IMR-90 (cell line): ENCODE results near the gene KDM2B. TPM values are rescaled to one million over a fixed set of nuclear protein-coding genes. Genes with fewer than 3 reads are reported as not detected.

ENCODE experiments used
- ATAC-seq: fragments of 200-7000 bp; cut with Tn5 transposase; 2 replicates; pipeline ENCODE4 v1.9.1; 2020; ENCODE audit warnings: low read depth, mild to moderate bottlenecking, moderate library complexity
- BruUV-seq: library from RNA; stranded (reverse); fragments of 400-500 nt; replicated peaks from 2 replicates; lab custom pipeline; 2021; lab: Mats Ljungman, UMichigan
- CTCF ChIA-PET: fragments of 300-600 bp; formaldehyde crosslinking; extraction: SDS; loops from one replicate; lab custom pipeline; 2021; ENCODE audit warnings: antibody characterized with exemption; lab: Yijun Ruan, JAX
- POLR2A ChIA-PET: fragments of 300-600 bp; sonication (Branson Sonifier 250); formaldehyde crosslinking; loops from one replicate; lab custom pipeline; 2022; ENCODE audit warnings: antibody characterized with exemption; ENCODE audit not compliant: unreplicated experiment; lab: Charles Lee
- DNase-seq: peaks from one replicate; pipeline ENCODE4 v3.0.0; 2013
- H2AFZ ChIP-seq: replicated peaks from 2 replicates; pipeline ENCODE3; 2013; ENCODE audit warnings: low read length, mild to moderate bottlenecking; ENCODE audit not compliant: poor library complexity
- H2AK5ac ChIP-seq: 2 replicates; pipeline ENCODE4 v1.6.1; 2013; ENCODE audit warnings: low read depth, low read length, inconsistent platforms
- H2AK9ac ChIP-seq: replicated peaks from 2 replicates; pipeline ENCODE3; 2013; ENCODE audit warnings: mild to moderate bottlenecking, low read depth, low read length, moderate library complexity; ENCODE audit not compliant: poor library complexity
- H2BK120ac ChIP-seq: 2 replicates; pipeline ENCODE4 v1.6.1; 2013; ENCODE audit warnings: low read depth, low read length, inconsistent platforms
- H2BK15ac ChIP-seq: 3 replicates; pipeline ENCODE4 v1.6.1; 2013; ENCODE audit warnings: low read depth, low read length, inconsistent platforms
- H2BK20ac ChIP-seq: 2 replicates; pipeline ENCODE4 v1.6.1; 2013; ENCODE audit warnings: low read depth, mild to moderate bottlenecking, inconsistent platforms, low read length, moderate library complexity
- H2BK5ac ChIP-seq: 2 replicates; pipeline ENCODE4 v1.6.1; 2013; ENCODE audit warnings: mild to moderate bottlenecking, low read depth, low read length, inconsistent platforms; ENCODE audit not compliant: poor library complexity, severe bottlenecking
- H3K14ac ChIP-seq: replicated peaks from 2 replicates; pipeline ENCODE4 v1.6.1; 2013; ENCODE audit warnings: low read depth, low read length, inconsistent platforms
- H3K18ac ChIP-seq: 2 replicates; pipeline ENCODE4 v1.6.1; 2013; ENCODE audit warnings: low read depth, low read length, control low read depth
- H3K23ac ChIP-seq: 2 replicates; pipeline ENCODE4 v1.6.1; 2013; ENCODE audit warnings: low read depth, low read length, inconsistent platforms
- H3K27ac ChIP-seq: 2 replicates; pipeline ENCODE4 v1.5.1; 2013; ENCODE audit warnings: mild to moderate bottlenecking, control low read depth, low read length; ENCODE audit not compliant: insufficient read depth
- H3K27me3 ChIP-seq: 2 replicates; pipeline ENCODE4 v1.6.1; 2013; ENCODE audit warnings: low read length; ENCODE audit not compliant: control insufficient read depth, insufficient read depth
- H3K36me3 ChIP-seq: 2 replicates; pipeline ENCODE4 v1.6.1; 2013; ENCODE audit warnings: low read length, mixed read lengths; ENCODE audit not compliant: control insufficient read depth, insufficient read depth
- H3K4ac ChIP-seq: 2 replicates; pipeline ENCODE4 v1.6.1; 2013; ENCODE audit warnings: low read depth, low read length, inconsistent platforms
- H3K4me1 ChIP-seq: 2 replicates; pipeline ENCODE4 v1.6.1; 2013; ENCODE audit warnings: low read length, mixed read lengths; ENCODE audit not compliant: control insufficient read depth, insufficient read depth
- H3K4me2 ChIP-seq: 2 replicates; pipeline ENCODE4 v1.6.1; 2013; ENCODE audit warnings: low read depth, mild to moderate bottlenecking, control low read depth, low read length, moderate library complexity
- H3K4me3 ChIP-seq: 2 replicates; pipeline ENCODE4 v1.5.1; 2013; ENCODE audit warnings: low read depth, mild to moderate bottlenecking, control low read depth, low read length, moderate library complexity; ENCODE audit not compliant: insufficient read depth
- H3K56ac ChIP-seq: 2 replicates; pipeline ENCODE4 v1.6.1; 2013; ENCODE audit warnings: low read length, inconsistent platforms; ENCODE audit not compliant: insufficient read depth; ENCODE audit errors: extremely low read depth
- H3K79me1 ChIP-seq, 2 experiments: 2 replicates each; pipeline ENCODE4 v1.6.1; 2013; ENCODE audit warnings: low read length in 2 of 2, inconsistent platforms in 1 of 2, low read depth in 1 of 2
- H3K9ac ChIP-seq: 2 replicates; pipeline ENCODE4 v1.6.1; 2013; ENCODE audit warnings: low read depth, low read length, control low read depth
- H3K9me1 ChIP-seq: 2 replicates; pipeline ENCODE4 v1.6.1; 2013; ENCODE audit warnings: low read length, inconsistent platforms; ENCODE audit not compliant: insufficient read depth
- H3K9me3 ChIP-seq: 2 replicates; pipeline ENCODE4 v1.6.1; 2013; ENCODE audit warnings: low read length; ENCODE audit not compliant: control insufficient read depth, insufficient read depth
- H4K20me1 ChIP-seq: 2 replicates; pipeline ENCODE4 v1.6.1; 2013; ENCODE audit warnings: low read length, inconsistent platforms; ENCODE audit not compliant: insufficient read depth
- H4K5ac ChIP-seq: 2 replicates; pipeline ENCODE4 v1.6.1; 2013; ENCODE audit warnings: mild to moderate bottlenecking, low read depth, low read length, control low read depth
- H4K8ac ChIP-seq, 2 experiments: 2 replicates each; pipeline ENCODE4 v1.6.1; 2013; ENCODE audit warnings: low read depth in 2 of 2, low read length in 2 of 2, control low read depth in 1 of 2, inconsistent platforms in 1 of 2
- H4K91ac ChIP-seq: 2 replicates; pipeline ENCODE4 v1.6.1; 2013; ENCODE audit warnings: low read depth, low read length, inconsistent platforms; ENCODE audit not compliant: insufficient read depth
- BHLHE40 ChIP-seq: fragments of 150-350 bp; IDR thresholded peaks from 2 replicates; pipeline ENCODE4 v1.6.1; 2016; ENCODE audit warnings: mild to moderate bottlenecking, low read depth, low read length
- CEBPB ChIP-seq: IDR thresholded peaks from 2 replicates; pipeline ENCODE4 v1.6.1; 2012; ENCODE audit warnings: low read depth, low read length, improper control_type of control experiment
- CHD1 ChIP-seq: IDR thresholded peaks from 2 replicates; pipeline ENCODE4 v1.6.1; 2012; ENCODE audit warnings: low read depth, low read length, improper control_type of control experiment
- CTCF ChIP-seq: conservative IDR thresholded peaks from 2 replicates; pipeline ENCODE4 v1.5.1; 2012; ENCODE audit warnings: mild to moderate bottlenecking, low read depth, low read length, improper control_type of control experiment
- FOS ChIP-seq: fragments of 150-350 bp; IDR thresholded peaks from 2 replicates; pipeline ENCODE4 v1.6.1; 2016; ENCODE audit warnings: low read depth, low read length
- MAFK ChIP-seq: IDR thresholded peaks from 2 replicates; pipeline ENCODE4 v1.6.1; 2012; ENCODE audit warnings: low read depth, low read length, improper control_type of control experiment
- MAZ ChIP-seq: IDR thresholded peaks from 2 replicates; pipeline ENCODE4 v1.6.1; 2012; ENCODE audit warnings: low read depth, mild to moderate bottlenecking, low read length, improper control_type of control experiment, moderate library complexity, borderline replicate concordance
- MXI1 ChIP-seq: IDR thresholded peaks from 2 replicates; pipeline ENCODE4 v1.6.1; 2012; ENCODE audit warnings: low read depth, mild to moderate bottlenecking, low read length, moderate library complexity, borderline replicate concordance
- NFE2L2 ChIP-seq: fragments of 150-350 bp; IDR thresholded peaks from 2 replicates; pipeline ENCODE4 v1.6.1; 2016; ENCODE audit warnings: low read depth, mild to moderate bottlenecking, low read length
- POLR2A ChIP-seq: IDR thresholded peaks from 2 replicates; pipeline ENCODE4 v1.6.1; 2012; ENCODE audit warnings: mild to moderate bottlenecking, low read depth, low read length
- RAD21 ChIP-seq: IDR thresholded peaks from 2 replicates; pipeline ENCODE4 v1.6.1; 2012; ENCODE audit warnings: low read length, improper control_type of control experiment
- RCOR1 ChIP-seq: IDR thresholded peaks from 2 replicates; pipeline ENCODE4 v1.6.1; 2012; ENCODE audit warnings: mild to moderate bottlenecking, low read length, improper control_type of control experiment; ENCODE audit not compliant: insufficient replicate concordance
- RFX5 ChIP-seq: IDR thresholded peaks from 2 replicates; pipeline ENCODE4 v1.8.0; 2012; ENCODE audit warnings: low read depth, mild to moderate bottlenecking, low read length, moderate library complexity
- SMC3 ChIP-seq: fragments of 150-350 bp; IDR thresholded peaks from 2 replicates; pipeline ENCODE4 v1.6.1; 2016; ENCODE audit warnings: low read depth, mild to moderate bottlenecking, antibody characterized with exemption, low read length, moderate library complexity
- USF2 ChIP-seq: fragments of 150-350 bp; IDR thresholded peaks from 2 replicates; pipeline ENCODE4 v1.6.1; 2017; ENCODE audit warnings: mild to moderate bottlenecking, antibody characterized with exemption, low read length, low read depth
- WGBS, 2 experiments: methylation state at CpG; one replicate each; pipeline versions ENCODE4 v1.1.5 to v1.1.7; 2013; ENCODE audit warnings: missing lambda C conversion rate in 2 of 2; ENCODE audit not compliant: insufficient read length in 1 of 2; ENCODE audit errors: extremely low coverage in 2 of 2; 5-methylcytosine and 5-hydroxymethylcytosine counted together
- dilution Hi-C: fragments of 300-500 bp; cut with HindIII; formaldehyde crosslinking; loops from one replicate; pipeline ENCODE4 v1.14.3; 2018; ENCODE audit warnings: low sequenced_read_pairs; ENCODE audit not compliant: unreplicated experiment
- in situ Hi-C: fragments of 300-500 bp; cut with MboI; formaldehyde crosslinking; loops from 3 replicates; pipeline ENCODE4 v1.14.3; 2019; ENCODE audit warnings: low sequenced_read_pairs, inconsistent platforms, mixed read lengths
- intact Hi-C: fragments of 100-400 bp; cut with micrococcal nuclease; formaldehyde crosslinking; loops from 2 replicates; pipeline ENCODE4 v1.10.0; 2022
- polyA plus RNA-seq, 3 experiments: library from polyadenylated mRNA; depleted of rRNA; stranded (reverse); fragments of >200 nt; gene quantifications; 2 replicates each; pipeline ENCODE4 v1.2.3, GENCODE V29; 2012; ENCODE audit warnings: low replicate concordance in 1 of 3
- total RNA-seq: library from RNA; depleted of rRNA; stranded (reverse); fragments of >200 nt; gene quantifications from 2 replicates; pipeline ENCODE4 v1.2.3, GENCODE V29; 2012
- TF ChIP-seq, protein P1 (sequence below): fragments of 150-350 bp; IDR thresholded peaks from 2 replicates; pipeline ENCODE4 v1.6.1; 2016; ENCODE audit warnings: low read depth, mild to moderate bottlenecking, low read length, moderate library complexity, borderline replicate concordance

The KDM2B gene
- total and polyA plus RNA-seq, 2 of the 4 experiments (the other 2 are of a cell fraction), result 22.6 to 24.2 TPM

GRCh38 chr12:121558956-121559355, 21.9 kb downstream of the KDM2B start:
- POLR2A ChIA-PET, result no interaction called here
- Histone ChIP-seq H3K14ac (no peak overlapping the region), H2BK120ac (no peak overlapping the region), H4K20me1 (no peaks in the 10 kb centered on the region), H3K36me3 (no peaks in the 10 kb centered on the region), H3K9me1 (0 out of 2 replicates have a peak, but pooled peaks cover 2% of the 10 kb centered on the region), H3K4me3 (no peak overlapping the region), H2BK20ac (no peak overlapping the region), H3K27me3 (no peaks in the 10 kb centered on the region), H2AK5ac (no peak overlapping the region), H4K5ac (no peak overlapping the region), H3K9me3 (no peaks in the 10 kb centered on the region), H3K79me1 (peaks cover 3% of the 10 kb centered on the region in 2 experiments; a peak in 2 of 4 replicates), H2AK9ac (no peak overlapping the region), H3K4me2 (no peak overlapping the region), H3K4me1 (no peaks in the 10 kb centered on the region), H3K56ac (no peak overlapping the region), H2BK5ac (no peak overlapping the region), H3K23ac (no peak overlapping the region), H4K91ac (no peak overlapping the region), H4K8ac (no peak overlapping the region), H3K4ac (no peak overlapping the region), H3K18ac (no peak overlapping the region), H3K9ac (no peak overlapping the region), H3K27ac (no peak overlapping the region), H2AFZ (peak overlapping the region; percentile 43), H2BK15ac (no peak overlapping the region)
- dilution Hi-C loops (no loop called here), intact Hi-C loops (loop anchor here (5.0 to 10.0 kb wide), 2 partner anchors 53 to 236 kb away; partner anchors contain the start of gene RHOF), in situ Hi-C loops (no loop called here)
- no peak for ATAC-seq
- no TSS peak for BruUV-seq
- WGBS, 2 experiments, result no CpG with 5 or more reads among the region's 7 CpGs
- CTCF ChIA-PET, result no interaction called here
- TF ChIP-seq USF2, result no peak
- no peak for TF ChIP-seq POLR2A
- TF ChIP-seq, protein P1, sequence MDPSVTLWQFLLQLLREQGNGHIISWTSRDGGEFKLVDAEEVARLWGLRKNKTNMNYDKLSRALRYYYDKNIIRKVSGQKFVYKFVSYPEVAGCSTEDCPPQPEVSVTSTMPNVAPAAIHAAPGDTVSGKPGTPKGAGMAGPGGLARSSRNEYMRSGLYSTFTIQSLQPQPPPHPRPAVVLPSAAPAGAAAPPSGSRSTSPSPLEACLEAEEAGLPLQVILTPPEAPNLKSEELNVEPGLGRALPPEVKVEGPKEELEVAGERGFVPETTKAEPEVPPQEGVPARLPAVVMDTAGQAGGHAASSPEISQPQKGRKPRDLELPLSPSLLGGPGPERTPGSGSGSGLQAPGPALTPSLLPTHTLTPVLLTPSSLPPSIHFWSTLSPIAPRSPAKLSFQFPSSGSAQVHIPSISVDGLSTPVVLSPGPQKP, result no peak
- no peak for TF ChIP-seq CTCF
- no peak for TF ChIP-seq RCOR1
- no peak for TF ChIP-seq RAD21
- TF ChIP-seq CHD1, result no peak
- no peak for TF ChIP-seq MAZ
- TF ChIP-seq MAFK, result no peak
- no peak for TF ChIP-seq FOS
- TF ChIP-seq MXI1, result no peak
- TF ChIP-seq RFX5, result no peak
- TF ChIP-seq SMC3, result no peak
- TF ChIP-seq NFE2L2, result no peak
- no peak for TF ChIP-seq BHLHE40
- TF ChIP-seq CEBPB, result no peak
- no peak for DNase-seq
